Measurements from ENCODE around the gene LCLAT1.
"Not testable (repeated sequence)": the region's sequence is repeated elsewhere in the genome, so short reads cannot be mapped to it uniquely, and the experiment has no call there.

LCLAT1 gene

DNA sequence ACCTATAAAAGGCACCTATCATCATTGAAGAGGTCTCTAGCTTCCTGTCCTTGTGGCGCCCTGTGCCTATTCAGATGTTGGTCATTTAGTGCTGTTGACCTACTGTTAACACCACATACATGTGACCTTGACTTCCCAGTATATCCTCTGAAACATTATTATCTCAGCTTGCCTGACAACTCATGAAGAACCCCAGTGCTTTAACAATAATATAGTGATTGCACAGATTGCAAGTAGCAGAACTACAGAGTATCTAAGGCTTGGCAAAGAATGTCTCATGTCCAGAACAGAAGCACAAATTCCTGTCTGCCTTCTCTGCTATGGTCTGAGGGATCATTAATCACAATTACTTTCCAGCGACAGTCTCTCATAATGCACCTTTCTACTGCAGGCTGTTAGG, 165.3 kb downstream of the LCLAT1 start:
- DNase-seq = no peak

DNA sequence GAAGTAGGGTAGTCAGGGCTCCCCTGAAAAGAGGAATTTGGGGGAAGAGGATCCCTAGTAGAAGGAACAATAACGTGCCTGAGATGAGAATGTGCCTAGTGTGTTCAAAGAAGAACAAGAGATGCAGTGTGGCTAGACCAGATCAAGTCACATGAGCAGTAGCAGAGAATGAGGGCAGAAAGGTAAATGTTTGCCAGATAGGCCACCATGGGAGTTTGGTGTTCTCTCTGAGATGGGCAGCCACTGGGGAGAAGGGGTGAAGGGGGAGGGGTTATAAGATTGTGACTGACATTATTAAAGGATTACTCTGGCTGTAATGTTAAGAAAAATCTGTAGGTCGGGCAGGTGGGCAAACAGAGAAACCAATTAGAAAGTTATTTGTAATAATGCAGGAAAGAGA, 166.0 kb downstream of the LCLAT1 start:
- no peak for DNase-seq

DNA sequence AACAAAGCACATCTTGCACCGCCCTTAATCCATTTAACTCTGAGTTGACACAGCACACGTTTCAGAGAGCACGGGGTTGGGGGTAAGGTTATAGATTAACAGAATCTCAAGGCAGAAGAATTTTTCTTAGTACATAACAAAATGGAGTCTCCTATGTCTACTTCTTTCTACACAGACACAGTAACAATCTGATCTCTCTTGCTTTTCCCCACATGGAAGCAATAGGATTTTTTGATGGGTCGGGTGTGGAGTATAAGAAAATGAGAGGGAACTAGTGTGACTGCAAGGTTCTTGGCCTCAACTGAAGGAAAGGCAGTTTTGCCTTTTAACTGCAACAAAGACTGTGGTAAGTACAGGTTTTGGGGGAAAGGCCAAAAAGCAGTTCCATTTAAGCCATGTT, 167.2 kb downstream of the LCLAT1 start:
- DNase-seq = not testable (repeated sequence)

DNA sequence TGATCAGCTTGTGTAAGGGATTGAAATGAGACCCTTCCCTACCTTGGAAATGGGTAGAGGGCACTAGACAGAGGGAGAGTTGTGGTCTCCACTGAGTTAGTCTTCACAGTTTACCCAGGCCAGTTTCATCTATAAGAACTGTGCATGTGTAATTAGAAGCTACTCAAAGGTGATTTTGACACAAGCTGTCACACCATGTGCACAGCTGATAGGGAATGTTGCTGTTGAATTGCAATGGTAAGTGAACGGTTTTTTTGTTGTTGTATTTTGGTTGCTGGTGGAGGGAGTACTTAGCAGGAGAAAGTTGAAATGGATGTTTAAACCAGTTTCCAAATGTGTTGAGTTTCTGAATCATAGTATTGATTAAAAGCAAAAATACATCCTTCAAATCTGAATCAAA, 168.9 kb downstream of the LCLAT1 start:
- DNase-seq = no peak

DNA sequence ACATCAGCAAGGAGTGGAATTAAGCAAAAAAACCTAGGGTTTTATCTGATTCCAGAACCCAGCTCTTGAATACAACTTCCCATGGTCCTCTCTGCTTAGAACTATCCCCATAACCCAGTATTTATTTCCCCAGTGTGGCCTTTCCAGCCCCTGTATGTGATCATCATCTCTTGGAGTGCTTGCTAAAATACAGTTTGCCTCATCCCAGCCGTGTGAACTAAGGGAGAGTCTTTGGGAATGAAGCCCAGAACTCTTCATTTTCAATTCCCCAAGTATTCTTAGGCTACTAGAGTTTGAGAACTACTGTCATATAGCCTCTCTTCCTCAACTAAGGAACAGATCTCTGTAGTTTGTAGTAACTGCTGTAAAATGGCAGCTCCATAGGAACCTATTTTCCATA, 173.1 kb downstream of the LCLAT1 start:
- no peak for DNase-seq

DNA sequence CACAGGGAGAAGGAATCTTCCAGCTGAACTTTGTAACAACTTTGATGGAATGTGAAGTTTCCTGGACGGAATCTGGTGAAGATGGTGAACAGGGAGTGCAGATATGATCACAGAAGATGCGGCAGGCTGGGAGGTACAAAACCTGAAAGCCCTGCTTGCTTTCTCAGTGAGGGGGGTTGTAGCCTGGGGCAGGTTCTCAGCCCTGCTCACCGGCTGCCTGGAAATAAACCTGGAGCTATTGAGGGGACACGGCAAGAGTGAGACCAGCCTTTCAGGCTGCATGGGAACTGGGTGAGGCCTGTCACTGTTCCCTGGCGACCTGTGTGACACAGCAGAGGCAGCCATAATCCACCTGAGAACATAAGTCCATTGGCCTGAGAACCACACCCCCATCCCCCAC, 174.8 kb downstream of the LCLAT1 start:
- no peak for DNase-seq

DNA sequence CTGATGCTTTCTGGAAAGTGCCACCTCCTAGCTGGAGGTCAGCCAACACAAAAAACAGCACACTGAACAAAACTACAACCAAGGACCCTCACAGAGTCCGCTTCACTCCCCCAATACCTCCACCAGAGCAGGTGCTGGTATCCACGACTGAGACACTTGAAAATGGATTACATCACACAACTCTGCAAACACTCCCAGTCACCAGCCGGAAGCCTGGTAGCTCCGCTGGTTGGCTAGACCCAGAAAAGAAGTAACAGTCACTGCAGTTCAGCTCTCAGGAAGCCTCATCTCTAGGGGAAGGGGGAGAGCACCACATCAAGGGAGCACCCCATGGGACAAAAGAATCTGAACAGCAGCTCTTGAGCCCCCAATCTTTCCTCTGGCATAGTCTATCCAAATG, 175.4 kb downstream of the LCLAT1 start:
- DNase-seq = no peak

DNA sequence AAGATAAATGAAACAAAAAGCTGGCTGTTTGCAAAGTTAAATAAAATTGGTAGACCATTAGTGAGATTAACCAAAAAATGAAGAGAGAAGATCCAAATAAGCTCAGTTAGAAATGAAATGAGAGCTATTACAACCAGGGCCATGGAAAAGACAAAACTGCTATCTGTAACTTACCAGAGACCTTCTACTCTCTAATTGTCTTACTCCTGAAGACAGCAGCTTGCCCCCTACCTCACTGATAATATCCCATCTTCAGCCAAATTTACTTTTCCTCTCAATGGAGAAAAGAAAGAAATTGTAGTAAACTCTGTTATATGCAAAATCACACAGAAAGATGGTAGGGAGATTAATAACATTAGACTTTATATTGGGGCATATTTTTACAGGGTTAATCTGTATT, 178.2 kb downstream of the LCLAT1 start:
- DNase-seq = no peak

DNA sequence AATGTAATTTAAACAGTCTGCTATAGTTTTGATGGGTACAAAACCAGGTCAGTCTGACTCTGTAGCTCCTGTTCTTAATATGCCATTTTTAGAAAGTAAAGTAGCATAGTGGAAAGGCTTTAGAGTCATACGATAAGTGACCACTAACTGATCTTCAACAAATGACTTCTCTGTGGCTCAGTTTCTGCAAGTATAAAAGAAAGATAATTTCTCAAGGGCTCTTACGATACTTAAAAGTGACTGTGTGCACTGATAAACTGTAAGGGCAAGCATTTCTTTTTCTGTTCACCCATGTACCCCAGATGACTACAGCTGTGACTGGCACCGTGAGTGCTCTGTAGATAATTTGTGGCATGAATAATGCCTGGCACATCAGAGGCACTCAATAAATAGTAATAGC, 178.7 kb downstream of the LCLAT1 start:
- DNase-seq = no peak

DNA sequence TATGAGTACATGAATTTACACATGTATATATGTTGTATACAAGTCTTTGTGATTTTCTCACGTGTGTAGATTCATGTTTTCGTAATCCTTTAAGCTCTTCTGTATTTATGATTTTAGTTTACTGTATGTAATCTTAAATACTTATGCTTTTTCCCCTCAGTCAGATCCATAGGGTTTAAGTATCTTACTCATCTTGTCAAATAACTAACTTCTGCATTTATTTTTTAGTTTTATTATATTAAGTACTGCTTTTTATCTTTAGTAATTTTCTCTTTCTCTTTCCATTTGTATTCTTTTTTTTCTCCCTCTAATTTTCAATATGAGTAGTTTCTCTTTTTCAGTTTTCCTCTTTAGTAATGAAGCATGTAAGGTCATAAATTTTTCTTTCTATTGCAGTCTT, 179.4 kb downstream of the LCLAT1 start:
- no peak for DNase-seq

DNA sequence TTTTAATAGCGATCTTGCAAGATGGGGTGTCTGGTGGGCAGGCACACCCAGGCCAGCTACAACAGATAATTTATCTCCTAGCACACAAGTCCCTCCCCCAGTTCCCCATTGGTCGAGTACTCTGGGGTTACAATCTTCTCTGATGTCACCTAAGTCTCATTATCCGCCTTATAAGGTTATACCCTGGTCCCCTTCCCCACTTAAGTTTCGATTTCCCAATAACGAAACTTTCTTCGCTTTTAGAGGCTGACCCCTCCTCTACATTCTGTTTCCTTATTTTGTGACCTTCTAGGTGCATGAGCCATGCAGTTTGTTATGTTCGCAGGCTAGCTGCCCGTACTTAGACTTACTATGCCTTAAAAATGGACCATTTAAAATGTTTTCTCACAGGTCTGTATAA, 180.1 kb downstream of the LCLAT1 start:
- no peak for DNase-seq

DNA sequence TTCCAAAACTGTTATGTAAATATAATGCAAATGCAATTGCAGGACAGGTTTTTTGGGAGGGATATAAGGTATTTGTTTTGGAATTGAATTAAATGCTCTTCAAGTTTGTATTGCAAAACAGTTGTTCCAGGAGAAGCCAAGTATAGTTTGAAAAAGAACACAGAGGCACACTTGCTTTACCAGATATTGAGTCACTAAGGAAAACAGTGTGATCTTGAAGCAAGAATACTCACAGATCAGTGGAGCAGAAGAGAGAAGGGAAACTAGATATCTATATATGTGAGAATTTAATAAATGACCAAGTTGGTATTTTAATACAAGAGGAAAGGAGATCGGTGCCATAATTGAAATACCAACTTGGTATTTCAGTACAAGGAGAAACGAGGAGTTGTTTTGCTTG, 181.3 kb downstream of the LCLAT1 start:
- DNase-seq = no peak

DNA sequence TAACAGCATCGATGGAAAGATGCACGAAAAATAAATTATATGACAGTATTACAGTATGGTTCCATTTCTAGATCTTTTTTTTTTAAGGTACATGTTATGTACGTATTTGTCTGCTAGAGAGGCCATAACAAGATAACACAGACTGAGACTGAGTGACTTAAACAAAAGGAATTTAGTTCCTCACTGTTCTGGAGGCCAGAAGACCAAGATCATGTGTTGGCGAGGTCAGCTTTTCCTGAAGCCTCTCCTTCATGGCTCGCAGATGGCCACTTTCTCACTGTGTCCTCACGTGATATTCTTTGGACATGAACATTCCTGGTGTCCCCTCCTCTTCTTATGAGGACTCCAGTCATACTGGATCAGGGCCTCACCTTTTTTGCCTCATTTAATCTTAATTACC, 182.8 kb downstream of the LCLAT1 start:
- DNase-seq = no peak

DNA sequence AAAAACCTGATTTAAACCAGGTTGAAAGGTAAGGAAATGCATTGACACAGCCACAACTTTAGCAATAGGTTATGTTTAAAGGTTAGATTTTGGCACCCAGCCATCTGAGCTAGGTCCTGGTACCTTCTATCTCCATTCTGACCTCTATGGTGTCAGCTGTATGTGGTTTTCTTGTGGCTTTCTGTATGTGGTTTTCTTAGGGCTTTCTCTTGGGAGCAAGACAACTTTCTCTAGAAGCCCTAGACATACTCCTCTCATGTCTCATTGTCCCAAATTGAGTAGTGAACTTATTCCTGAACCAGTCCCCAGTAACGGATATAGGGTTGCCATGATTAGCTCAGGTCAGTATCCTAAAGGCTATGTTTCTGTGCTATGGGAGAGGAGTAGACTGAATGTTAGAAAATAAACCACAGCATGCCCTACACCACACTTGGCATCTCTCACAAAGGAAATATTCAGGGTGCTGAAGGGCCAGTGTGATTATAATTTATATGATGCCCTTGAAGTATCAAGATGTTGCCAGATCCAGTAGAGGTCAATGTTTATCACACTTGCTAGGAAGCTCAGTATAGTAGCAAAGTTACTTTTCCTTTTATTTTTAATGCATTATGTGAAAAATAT, 184.1 kb downstream of the LCLAT1 start:
- no peak for DNase-seq

DNA sequence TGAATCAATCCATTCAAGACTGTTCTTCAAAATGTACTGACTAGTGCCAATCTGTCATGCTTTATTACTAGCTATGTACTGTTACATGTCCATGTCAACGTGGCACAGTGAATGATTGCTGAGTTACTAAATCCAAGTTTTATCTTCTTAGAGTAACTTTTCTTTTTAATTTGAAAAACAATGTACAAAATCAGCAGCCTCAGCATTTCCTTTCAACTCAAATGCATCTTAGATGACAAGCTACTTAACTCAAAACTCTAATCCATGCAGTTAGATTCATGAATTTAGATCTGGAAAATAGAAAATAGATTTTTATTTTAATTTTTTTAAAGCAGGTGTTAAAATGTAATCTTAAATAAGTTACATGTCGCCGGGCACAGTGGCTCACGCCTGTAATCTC, 186.0 kb downstream of the LCLAT1 start:
- DNase-seq = no peak

DNA sequence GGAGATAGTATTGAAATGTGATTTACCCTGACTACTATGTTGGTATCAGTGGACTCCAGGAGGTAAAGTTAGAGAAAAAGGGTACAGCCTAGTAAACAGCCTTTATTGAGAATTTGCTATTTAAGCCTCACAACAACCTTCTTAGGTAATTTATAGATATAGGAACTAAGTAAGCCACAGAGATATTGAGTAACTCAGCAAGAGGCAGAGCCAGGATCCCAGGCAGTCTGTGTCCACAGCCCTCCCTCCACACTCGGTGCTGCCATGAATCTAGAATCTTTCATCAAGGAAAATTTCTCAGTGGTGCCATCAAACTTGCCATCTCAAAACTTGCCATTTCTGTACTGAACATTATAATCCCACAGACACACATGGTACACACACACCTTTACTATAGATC, 189.3 kb downstream of the LCLAT1 start:
- DNase-seq = no peak

DNA sequence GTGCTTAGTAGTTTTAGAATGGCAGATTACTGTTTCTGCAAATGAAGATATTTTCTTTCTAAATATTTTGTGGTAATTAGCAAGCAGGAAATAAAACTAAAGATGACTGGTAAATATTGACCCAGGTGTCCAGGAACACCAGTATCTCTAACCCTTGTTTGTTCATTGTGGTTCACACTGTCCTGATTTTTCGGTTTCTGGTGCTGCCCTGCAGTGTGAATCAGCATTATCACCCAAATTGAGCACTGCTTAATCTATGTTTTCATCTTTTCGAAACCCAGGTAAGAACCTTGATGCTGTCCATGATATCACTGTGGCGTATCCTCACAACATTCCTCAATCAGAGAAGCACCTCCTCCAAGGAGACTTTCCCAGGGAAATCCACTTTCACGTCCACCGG, 192.8 kb downstream of the LCLAT1 start:
- no peak for DNase-seq

DNA sequence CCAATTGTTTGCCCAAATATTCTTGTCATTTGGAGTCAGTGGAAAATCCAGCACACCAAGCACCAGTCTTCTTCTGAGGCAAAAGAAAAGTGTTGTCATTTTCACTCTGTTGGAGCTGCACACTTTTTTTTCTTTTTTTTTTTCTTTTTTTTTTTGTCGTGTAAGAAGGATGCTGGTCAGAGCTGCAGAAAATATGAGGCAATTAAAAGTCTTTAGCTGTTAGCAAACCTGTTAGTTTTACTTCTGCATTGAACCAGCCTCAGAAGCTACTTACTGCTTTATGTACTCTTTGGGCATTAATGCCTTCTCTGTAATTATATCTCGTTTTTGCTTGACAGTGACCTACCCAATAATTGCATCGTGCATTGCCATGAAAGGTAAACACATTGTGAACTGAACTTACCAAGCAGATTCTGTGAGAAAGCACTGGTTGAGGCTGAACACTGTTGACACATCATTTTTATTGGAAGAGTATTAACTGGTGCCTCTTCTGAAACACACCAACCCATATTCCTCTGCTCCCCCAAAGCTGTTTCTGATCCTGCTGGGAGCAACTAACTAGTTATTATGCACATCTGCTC, 194.8 kb downstream of the LCLAT1 start:
- no peak for DNase-seq

DNA sequence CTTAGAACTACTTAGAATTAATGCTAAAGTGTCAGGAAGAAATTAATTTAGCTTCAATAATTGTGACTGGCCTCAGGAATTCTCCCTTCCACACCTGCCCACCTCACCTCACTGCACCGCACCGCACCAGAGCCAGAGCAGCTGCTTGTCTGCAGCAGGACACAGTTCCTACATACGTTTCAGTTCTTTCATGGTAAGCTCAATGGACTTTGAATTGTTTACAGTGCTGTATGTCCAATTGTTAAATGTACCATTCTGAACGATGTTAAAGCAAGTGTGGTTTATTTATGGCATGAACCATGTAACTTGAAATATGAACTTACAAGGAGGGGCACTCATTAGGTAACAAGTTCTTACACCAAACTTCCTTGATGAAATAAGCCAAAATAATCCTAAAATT, 196.0 kb downstream of the LCLAT1 start:
- DNase-seq = not testable (repeated sequence)

DNA sequence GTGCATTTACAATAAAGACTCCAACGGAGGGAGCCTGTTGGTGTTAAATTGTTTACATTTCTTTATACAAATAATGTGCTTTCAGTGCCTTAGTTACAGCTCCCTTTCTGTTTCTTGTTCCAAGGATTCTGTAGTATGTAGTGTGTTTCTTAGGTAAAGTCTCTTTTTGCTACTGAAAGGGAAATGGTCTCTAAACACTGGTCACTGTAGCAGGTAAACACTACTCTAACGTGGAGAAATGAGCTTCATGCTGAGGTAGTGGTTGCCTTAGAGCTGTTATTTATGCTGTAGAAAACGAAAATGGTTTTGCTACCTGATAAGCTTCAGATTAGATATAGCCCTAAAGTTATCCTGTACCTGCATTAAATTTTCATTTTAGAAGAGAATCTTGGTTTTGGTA, 196.6 kb downstream of the LCLAT1 start:
- no peak for DNase-seq

DNA sequence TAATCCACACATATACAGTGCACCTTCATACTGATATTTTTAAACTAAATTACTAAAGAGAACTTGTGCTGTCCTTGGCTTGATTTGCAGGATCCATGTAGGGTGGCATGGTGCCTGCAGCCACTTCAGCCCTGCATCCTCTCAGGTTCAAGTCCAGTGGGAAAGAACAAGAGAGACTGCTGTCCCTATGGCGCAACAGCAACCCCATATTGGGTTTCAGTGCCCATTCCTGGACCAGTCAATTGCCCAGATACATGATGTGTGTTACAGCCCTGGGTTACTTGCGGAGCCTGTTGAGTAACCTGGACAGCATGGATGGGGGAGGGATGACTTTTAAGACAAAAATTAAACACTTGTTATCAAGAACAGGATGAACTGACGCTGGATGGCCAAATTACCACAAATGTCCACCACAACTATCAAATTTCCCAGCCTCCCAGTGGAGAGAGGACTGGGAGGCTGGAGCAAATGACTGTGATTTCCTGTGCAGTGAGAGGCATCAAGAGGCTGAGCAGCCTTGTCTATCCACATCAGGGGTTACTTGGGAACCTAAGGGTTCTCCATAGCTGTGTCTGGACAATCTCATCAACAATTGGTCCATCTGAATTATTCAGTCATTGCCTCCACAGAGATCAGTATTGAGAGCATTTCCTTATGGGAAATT, 198.2 kb downstream of the LCLAT1 start:
- DNase-seq = no peak

DNA sequence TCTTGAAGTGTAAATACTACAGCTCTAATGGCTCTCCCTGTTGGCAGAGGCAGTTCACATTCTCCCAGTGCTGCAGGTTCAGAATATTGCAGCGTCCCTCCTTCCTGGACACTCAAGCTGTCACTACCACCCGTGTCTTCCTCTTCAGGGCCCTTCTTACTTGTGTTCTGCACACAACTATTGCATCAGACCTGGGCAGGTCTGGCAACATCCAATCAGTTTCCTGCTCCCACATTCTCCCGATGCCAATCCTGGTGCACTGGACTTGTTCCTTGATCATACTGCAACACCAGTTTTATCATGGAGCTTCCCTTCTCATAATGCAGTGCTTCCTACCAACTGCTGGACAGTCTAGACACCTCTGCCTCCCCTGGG, 198.7 kb downstream of the LCLAT1 start:
- no peak for DNase-seq

DNA sequence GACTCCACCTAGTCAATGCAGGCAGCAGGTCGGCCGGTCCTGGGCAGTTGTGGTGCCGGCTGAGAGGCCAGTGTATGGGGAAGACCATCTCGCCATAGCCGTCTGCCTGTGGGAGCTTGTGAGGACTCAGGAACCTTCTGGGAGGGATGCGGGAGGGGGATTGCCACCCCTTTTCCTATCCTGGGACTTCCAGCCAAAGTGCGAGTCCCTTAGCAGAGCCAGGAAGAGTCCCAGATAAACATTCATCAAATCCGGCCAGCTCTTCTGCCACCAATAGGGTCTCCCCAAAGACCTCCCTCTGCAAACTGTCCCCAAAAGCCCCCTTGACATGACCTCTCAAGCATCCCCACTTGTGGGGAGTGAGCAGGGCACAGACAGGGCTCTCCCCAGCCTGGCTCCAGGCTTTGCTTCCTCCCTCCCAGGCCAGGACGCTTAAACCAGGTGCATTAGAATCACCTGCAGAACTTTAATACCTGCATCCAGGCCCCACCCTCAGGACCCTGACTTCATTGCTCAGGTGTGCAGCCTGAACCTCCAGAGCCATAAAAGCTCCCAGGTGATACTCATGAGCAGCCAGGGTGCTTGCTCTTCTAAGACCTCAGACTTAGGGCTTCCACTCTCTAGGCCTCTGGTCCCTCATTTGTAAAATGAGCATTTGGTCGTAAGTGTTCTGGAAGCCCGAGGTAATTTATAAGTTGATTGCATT, 200.9 kb downstream of the LCLAT1 start:
- DNase-seq = no peak

DNA sequence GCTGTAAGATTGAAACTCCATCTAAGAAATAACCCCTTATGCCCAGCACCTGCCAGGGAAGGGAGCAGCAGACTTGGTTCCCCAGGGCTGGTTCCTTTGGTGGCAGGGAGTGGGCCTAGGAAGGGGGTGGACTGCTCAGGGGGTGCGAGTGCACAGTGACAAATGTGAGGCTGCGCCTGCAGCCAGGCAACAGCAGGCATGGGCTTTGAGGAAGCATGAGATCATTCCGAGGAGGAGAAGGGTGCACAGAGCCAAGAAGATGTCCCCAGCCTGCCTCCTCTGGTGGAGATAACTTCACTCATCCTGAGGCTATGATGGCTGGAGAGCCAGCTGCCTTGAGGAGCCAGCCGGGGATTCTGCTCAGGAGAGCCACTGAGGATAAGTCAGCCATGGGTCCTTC, 202.2 kb downstream of the LCLAT1 start:
- peak; percentile 50 for DNase-seq
